ENCODE data around the gene ANK2. TPM values are rescaled to one million over a fixed set of nuclear protein-coding genes. Genes with fewer than 3 reads are reported as not detected.

Gene ANK2
- total RNA-seq, 2 donors from 2014 or later: 70.0 to 124 TPM

DNA sequence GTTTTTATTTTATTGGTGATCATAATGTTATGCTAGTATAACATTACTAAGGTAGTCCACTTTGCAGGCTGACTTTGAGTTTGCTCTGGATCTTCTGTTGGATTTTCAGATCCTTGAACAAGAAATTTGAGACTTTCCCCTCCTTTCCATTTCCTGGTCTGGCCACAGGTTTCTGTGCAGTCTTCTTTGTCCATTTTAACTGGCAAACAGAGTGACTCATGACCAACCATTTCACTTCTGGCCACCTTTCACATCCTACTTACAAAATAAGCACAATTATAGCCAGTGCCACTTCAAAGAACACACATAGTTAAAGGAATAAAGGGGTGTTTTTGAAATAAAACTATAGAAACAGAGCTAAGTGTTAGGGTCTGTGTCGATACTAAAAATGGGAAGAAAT, 8.4 kb downstream of the ANK2 start:
- DNase-seq: no peak
- Mint-ChIP-seq H3K27ac (no peak overlapping the region), H3K27me3 (ENCODE audit: insufficient read depth) (no peaks in the 10 kb centered on the region), H3K4me3 (no peak overlapping the region), H3K9me3 (no peaks in the 10 kb centered on the region), H3K4me1 (peaks cover 44% of the 10 kb centered on the region), H3K36me3 (ENCODE audit: low read depth) (peaks cover 7% of the 10 kb centered on the region)
- no peak overlapping the region for H3K27ac ChIP-seq (ENCODE audit: low read depth, low read length)
- H3K27me3 ChIP-seq (ENCODE audit: control insufficient read depth, insufficient read depth, low read length, poor library complexity, severe bottlenecking): no peaks in the 10 kb centered on the region
- no peaks in the 10 kb centered on the region for H3K9me3 ChIP-seq (ENCODE audit: control insufficient read depth, low read length)
- peaks cover 20% of the 10 kb centered on the region for H3K4me1 ChIP-seq (ENCODE audit: control insufficient read depth, insufficient read depth, low read length)
- TF ChIP-seq, protein P1, sequence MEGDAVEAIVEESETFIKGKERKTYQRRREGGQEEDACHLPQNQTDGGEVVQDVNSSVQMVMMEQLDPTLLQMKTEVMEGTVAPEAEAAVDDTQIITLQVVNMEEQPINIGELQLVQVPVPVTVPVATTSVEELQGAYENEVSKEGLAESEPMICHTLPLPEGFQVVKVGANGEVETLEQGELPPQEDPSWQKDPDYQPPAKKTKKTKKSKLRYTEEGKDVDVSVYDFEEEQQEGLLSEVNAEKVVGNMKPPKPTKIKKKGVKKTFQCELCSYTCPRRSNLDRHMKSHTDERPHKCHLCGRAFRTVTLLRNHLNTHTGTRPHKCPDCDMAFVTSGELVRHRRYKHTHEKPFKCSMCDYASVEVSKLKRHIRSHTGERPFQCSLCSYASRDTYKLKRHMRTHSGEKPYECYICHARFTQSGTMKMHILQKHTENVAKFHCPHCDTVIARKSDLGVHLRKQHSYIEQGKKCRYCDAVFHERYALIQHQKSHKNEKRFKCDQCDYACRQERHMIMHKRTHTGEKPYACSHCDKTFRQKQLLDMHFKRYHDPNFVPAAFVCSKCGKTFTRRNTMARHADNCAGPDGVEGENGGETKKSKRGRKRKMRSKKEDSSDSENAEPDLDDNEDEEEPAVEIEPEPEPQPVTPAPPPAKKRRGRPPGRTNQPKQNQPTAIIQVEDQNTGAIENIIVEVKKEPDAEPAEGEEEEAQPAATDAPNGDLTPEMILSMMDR (conservative IDR thresholded peaks at IDR 0.05): no peak
- WGBS, 2 experiments (ENCODE audit: insufficient coverage in 1 of 2, insufficient read length in 1 of 2): 100% methylated on average over 1 of the region's 1 CpG; no CpG with 5 or more reads in 1 of the 2 experiments
- H3K36me3 ChIP-seq (ENCODE audit: control insufficient read depth, insufficient read depth, low read length): peaks cover 12% of the 10 kb centered on the region
- H3K9ac ChIP-seq (ENCODE audit: extremely low read depth, low read length, poor library complexity, severe bottlenecking): no peak overlapping the region
- H3K4me3 ChIP-seq (ENCODE audit: low read length): no peak overlapping the region

DNA sequence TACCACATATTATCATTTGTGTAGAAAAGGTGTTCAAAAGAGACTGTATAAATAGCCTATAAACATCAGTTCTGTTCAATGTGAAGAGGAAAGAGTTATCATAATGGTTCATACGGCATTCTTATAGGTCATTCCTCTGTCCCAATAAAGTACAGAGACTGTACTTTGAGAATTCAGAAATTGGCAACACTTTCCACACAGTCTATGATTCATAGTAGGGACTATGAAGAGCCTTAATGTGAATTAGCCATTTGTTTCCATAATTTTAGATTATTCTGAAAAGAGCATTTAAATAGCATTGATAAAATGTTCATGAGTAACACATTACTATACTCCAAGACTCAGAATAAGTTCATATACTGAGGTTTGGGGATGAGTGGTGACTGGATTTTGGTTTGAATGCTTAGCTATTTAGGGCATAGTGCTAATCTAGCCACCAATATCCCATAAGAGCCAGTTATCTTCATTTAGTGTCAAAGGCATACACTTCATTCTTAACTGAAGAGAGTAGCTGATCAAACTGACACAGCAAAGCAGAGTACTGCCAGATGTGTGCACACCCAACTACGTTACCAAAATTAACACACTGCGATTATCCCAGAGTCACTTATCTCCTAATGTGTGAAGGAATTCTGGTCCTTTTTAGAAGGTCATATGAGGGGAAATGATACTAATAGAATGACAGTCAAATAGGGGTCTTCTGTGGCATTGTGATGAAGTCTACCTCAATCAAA, 10.2 kb downstream of the ANK2 start:
- Histone ChIP-seq H3K27ac (ENCODE audit: low read depth, low read length) (no peak overlapping the region), H3K36me3 (ENCODE audit: control insufficient read depth, insufficient read depth, low read length) (peaks cover 7% of the 10 kb centered on the region), H3K4me3 (ENCODE audit: low read length) (peak overlapping the region; percentile 16), H3K4me1 (ENCODE audit: control insufficient read depth, insufficient read depth, low read length) (peaks cover 25% of the 10 kb centered on the region), H3K9me3 (ENCODE audit: control insufficient read depth, low read length) (no peaks in the 10 kb centered on the region), H3K27me3 (ENCODE audit: control insufficient read depth, insufficient read depth, low read length, poor library complexity, severe bottlenecking) (no peaks in the 10 kb centered on the region), H3K9ac (ENCODE audit: extremely low read depth, low read length, poor library complexity, severe bottlenecking) (no peak overlapping the region)
- DNase-seq: no peak
- H3K27me3 Mint-ChIP-seq (ENCODE audit: insufficient read depth): no peaks in the 10 kb centered on the region
- no peaks in the 10 kb centered on the region for H3K9me3 Mint-ChIP-seq
- TF ChIP-seq, protein P1 (conservative IDR thresholded peaks at IDR 0.05): no peak
- peaks cover 53% of the 10 kb centered on the region for H3K4me1 Mint-ChIP-seq
- WGBS, 2 experiments (ENCODE audit: insufficient coverage in 1 of 2, insufficient read length in 1 of 2): 81 to 100% methylated on average over 1 to 3 of the region's 3 CpGs
- peaks cover 6% of the 10 kb centered on the region for H3K36me3 Mint-ChIP-seq (ENCODE audit: low read depth)
- no peak overlapping the region for H3K27ac Mint-ChIP-seq
- H3K4me3 Mint-ChIP-seq: no peak overlapping the region

DNA sequence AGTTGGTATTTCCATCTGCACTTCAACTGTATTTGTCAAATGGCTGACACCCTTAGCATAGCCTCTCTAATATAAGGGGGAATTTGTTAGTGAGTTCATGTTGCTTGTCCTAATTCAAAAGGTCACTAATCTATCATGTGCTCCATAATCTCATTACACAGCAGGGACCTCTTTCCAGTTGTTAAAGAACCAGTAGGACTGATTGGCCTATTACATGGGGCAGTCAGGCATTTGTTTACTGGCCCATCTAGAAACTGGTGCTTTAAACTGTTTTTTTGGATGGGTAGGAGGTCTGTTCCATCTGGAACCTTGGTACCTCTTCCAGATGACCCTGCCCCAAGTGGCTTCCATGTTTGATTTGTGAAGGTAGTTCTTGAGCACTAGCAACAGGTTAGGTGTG, 11.4 kb downstream of the ANK2 start:
- H3K4me1 ChIP-seq (ENCODE audit: control insufficient read depth, insufficient read depth, low read length): peaks cover 25% of the 10 kb centered on the region
- no peak overlapping the region for H3K4me3 Mint-ChIP-seq
- H3K27me3 Mint-ChIP-seq (ENCODE audit: insufficient read depth): no peaks in the 10 kb centered on the region
- peak overlapping the region; percentile 33 for H3K4me3 ChIP-seq (ENCODE audit: low read length)
- H3K27ac Mint-ChIP-seq: peak overlapping the region; percentile 74
- H3K27ac ChIP-seq (ENCODE audit: low read depth, low read length): no peak overlapping the region
- DNase-seq: peak; percentile 65
- H3K9me3 ChIP-seq (ENCODE audit: control insufficient read depth, low read length): no peaks in the 10 kb centered on the region
- H3K36me3 Mint-ChIP-seq (ENCODE audit: low read depth): peaks cover under 1% of the 10 kb centered on the region
- no peak overlapping the region for H3K9ac ChIP-seq (ENCODE audit: extremely low read depth, low read length, poor library complexity, severe bottlenecking)
- peaks cover 59% of the 10 kb centered on the region for H3K4me1 Mint-ChIP-seq
- H3K36me3 ChIP-seq (ENCODE audit: control insufficient read depth, insufficient read depth, low read length): peaks cover 2% of the 10 kb centered on the region
- TF ChIP-seq, protein P1 (conservative IDR thresholded peaks at IDR 0.05): no peak
- no peaks in the 10 kb centered on the region for H3K27me3 ChIP-seq (ENCODE audit: control insufficient read depth, insufficient read depth, low read length, poor library complexity, severe bottlenecking)
- no peaks in the 10 kb centered on the region for H3K9me3 Mint-ChIP-seq

Measured in endodermal cell (in vitro differentiated cells).